ENCODE measurements around the gene R3HDM2.

DNA sequence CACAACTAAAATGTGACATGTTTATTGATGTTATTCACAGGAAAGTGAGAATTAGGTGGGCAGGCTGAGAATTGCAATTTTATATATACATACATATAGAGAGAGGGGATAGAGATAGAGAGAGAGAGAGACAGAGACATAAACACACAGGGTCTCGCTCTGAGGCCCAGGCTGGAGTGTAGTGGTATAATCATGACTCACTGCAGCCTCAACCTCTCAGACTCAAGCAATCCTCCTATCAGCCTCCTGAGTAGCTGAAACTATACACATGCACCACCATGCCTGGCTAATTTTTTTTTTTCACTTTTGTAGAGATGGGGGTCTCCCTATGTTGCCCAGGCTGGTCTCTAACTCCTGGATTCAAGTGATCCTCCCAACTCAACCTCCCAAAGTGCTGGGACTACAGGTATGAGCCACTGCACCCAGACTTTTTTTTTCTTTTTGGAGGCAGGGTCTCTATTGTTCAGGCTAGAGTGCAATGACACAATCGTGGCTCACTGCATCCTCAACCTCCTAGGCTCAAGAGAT, 49.1 kb downstream of the R3HDM2 start:
- TF ChIP-seq, protein P1, sequence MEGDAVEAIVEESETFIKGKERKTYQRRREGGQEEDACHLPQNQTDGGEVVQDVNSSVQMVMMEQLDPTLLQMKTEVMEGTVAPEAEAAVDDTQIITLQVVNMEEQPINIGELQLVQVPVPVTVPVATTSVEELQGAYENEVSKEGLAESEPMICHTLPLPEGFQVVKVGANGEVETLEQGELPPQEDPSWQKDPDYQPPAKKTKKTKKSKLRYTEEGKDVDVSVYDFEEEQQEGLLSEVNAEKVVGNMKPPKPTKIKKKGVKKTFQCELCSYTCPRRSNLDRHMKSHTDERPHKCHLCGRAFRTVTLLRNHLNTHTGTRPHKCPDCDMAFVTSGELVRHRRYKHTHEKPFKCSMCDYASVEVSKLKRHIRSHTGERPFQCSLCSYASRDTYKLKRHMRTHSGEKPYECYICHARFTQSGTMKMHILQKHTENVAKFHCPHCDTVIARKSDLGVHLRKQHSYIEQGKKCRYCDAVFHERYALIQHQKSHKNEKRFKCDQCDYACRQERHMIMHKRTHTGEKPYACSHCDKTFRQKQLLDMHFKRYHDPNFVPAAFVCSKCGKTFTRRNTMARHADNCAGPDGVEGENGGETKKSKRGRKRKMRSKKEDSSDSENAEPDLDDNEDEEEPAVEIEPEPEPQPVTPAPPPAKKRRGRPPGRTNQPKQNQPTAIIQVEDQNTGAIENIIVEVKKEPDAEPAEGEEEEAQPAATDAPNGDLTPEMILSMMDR (IDR thresholded peaks at IDR 0.05), result no peak
- TF ChIP-seq POLR2A (IDR thresholded peaks at IDR 0.05), result no peak
